Stimulated activated CD4-positive, alpha-beta T cell treated with anti-CD3 and anti-CD28 coated beads, Interleukin-2, amount 100 ng/mL, for 24 hours (primary cell): ENCODE data around the gene KLK1.
"Not testable (repeated sequence)": the region's sequence is repeated elsewhere in the genome, so short reads cannot be mapped to it uniquely, and the experiment has no call there.

Experiments used
- DNase-seq, 2 donors: peaks; one replicate each; pipeline ENCODE4 v3.0.0-alpha.2; 2020

KLK1 gene

DNA sequence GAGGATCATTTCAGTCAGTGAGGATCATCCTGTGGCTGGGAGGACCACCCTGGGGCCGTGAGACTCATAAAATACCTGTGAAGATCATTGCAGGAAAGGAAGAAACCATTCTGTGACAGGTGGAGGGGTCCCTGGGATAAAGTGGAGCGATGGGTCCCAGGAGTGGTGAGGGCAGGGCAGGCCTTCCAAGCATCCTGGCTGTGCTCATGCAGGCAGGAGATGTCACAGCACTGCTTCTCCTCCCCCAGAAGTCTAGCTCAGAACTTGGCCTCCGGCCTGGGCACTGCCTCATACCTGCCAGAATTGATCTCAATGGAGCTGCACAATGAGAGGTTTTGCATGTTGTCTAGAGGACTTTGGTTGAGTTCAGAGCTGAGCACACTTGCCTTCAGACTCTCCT, 11.1 kb downstream of the KLK1 start:
- DNase-seq, result no peak

DNA sequence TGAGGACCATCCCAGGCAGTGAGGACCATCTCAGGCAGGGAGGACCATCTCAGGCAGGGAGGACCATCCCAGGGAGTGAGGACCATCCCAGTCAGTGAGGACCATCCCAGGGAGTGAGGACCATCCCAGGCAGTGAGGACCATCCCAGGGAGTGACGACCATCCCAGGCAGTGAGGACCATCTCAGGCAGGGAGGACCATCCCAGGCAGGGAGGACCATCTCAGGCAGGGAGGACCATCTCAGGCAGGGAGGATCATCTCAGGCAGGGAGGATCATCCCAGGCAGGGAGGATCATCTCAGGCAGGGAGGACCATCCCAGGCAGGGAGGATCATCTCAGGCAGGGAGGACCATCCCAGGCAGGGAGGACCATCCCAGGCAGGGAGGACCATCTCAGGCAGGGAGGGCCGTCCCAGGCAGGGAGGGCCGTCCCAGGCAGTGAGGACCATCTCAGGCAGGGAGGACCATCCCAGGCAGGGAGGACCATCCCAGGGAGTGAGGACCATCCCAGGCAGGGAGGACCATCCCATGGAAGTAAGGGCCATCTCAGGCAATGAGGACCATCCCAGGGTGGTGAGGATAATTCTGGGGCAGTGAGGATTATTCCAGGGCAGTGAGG, 11.9 kb downstream of the KLK1 start:
- DNase-seq, result not testable (repeated sequence)

DNA sequence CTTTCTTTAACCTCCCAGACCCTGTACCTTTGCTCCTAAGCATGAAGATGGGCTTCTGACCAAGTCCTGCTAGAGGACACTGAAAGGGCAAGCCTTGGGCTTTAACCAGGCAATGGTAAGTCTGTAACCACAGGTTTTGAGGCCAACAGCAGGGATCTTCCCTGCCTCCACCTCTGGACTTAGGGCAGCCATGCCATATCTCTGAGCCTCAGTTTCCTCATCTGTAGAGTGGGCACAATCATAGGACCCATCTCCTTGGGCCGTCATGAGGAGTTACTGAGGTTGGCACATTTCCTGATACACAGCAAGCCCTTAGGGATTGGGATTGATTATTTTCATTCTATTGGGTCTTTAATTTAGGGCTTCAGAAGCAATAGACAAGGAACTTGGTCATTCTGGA, 14.7 kb downstream of the KLK1 start:
- no peak for DNase-seq

DNA sequence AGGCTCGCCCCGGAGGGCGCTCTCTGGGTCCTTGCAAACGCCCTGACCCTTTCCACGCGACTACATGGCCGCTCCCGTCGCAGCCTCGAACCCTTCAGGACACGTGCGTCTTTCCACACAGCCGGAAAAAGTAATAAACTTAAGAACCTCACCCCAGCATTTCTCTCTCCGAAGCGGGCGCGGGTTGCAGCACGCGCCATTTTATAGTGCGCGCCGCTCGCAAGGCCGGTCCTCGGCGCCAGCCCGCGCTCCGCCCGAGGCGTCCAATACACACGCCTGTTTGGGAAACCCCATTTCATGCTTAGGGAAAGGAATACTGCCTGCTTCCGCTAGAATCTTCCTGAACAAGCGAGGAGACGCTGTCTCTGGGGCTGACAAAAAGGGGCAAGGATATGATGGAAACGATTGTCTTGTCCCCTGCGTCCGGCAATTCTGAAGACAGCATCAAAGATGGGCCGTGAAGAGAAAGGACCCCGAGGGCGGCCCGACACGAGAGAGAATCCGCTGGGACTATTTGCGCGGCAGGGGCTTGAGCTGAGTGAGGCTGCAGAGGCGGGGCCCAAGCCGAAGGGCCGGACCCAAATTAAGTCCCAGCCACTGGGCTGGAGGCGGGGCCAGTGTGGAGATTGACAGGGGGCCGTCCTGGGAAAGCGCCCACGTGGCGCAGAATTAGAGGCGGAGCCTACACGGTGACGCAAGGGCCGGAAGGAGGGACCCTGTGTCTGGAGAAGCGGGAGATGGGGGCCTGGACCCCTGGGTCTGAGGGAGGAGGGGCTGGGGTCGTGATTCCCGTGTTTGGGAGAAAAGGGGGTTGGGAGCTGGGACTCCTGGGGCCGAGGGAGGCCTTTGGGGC, 18.9 kb downstream of the KLK1 start:
- peak; percentile 99 for DNase-seq

DNA sequence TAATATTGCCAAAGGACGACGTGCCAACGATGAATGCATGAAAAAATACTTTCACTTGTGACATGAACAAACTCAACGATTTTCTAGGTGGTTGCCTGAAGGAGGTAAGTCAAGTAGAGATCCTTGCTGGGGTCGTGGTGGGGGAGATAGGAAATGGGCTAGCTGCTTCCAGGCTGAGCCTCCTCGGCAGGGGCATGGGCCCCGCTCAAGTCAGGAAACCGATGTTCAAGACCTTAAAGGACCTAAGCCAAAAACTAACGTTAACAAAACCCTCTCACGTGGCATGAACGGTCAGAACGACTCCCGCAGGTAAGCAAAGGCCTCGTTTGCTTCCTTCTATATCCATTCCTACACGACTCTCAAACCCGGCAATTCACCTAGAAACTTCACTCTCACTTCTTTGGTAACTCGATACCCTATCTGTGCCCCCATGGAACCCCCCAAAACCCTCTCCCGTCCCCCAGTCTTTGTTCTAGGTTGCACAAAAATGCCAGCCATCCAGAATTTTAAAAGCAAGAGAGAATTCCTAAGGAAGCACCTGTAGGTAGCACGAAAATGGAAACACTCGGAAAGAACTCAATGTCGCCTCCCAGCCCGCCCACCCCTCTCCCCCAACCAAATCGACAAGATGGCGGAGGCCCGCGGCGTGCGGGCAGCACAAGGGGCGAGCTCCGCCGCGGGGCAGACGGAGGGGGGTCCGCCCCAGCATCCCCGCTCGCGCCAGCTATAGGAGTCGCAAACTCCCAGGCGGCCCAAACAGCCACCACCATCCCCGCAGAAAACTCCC, 19.8 kb downstream of the KLK1 start:
- peak; percentile 57 to 66 for DNase-seq

DNA sequence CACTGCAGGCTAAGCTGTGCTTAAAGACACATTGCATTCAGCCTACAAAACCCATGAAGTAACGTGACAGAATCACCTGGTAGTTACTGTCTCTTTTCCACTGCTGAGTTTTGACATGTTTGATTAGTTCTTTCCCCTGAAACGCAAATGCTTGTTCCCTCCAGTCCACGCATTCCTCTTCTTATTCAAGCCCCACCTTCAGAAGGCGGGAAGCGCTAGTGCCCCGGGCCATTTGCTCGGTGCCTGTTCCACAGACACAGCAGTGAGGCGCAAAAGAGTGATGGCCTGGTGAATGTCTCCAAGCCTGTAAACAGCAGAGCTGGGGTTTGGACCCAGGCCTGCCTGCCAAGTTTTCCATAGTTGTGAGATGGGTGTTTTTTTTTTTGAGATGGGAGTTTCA, 22.5 kb downstream of the KLK1 start:
- no peak for DNase-seq

DNA sequence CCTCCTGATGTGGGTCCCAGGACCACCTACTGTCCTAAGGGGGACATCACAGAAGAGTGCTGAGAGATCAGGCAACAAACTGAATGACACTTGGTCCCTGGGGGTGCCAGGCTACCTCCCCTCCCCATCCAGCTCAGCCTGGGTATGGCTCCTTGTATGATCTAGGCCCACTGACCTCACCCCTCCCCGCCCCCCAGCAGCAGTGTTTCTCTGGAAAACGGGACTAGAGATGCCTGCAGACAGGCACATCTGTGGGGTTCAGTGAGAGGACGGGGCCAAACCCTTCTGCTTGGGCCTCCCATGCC, 24.1 kb downstream of the KLK1 start:
- DNase-seq, result no peak

DNA sequence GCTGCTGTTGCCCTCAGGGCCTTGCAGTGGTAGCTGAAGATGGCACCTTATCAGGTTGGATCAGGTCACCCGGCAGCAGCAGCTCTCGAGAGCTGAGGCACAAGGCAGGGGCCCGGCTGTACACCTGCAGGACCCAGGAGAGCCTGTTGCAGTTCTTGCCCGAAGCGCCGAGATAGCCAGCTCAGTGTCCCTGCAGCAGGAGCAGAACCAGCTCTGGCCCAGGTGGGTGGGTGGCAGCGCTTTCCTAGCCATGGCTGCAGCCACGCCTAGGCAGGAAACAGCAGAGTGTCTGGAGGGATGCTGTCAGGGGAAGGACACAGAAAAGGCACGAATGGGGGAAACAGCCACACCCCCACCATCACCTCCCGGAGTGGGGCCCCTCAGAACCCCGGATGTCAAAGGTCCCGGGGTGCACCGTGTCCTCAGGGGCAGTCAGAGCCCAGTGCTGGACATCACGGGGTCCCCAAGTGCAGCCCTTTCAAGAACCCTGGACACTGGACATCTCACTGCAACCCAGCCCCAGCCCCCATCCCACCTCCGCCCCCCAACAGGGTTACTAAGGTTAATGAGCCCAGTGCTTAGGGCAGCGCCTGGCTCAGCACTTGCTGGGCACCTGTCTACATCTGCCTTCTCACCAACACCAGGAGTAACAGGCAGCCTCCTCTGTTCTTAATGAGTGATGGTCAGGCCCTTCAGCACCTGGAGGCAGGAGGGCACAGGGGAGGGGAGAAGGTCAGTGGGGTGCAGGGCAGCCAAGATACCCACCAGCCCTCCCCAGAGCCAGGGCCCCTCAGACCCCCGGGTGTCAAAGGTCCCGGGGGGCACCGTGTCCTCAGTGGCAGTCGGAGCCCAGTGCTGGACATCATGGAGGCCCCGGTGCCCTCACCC, 24.7 kb downstream of the KLK1 start:
- DNase-seq, result no peak

DNA sequence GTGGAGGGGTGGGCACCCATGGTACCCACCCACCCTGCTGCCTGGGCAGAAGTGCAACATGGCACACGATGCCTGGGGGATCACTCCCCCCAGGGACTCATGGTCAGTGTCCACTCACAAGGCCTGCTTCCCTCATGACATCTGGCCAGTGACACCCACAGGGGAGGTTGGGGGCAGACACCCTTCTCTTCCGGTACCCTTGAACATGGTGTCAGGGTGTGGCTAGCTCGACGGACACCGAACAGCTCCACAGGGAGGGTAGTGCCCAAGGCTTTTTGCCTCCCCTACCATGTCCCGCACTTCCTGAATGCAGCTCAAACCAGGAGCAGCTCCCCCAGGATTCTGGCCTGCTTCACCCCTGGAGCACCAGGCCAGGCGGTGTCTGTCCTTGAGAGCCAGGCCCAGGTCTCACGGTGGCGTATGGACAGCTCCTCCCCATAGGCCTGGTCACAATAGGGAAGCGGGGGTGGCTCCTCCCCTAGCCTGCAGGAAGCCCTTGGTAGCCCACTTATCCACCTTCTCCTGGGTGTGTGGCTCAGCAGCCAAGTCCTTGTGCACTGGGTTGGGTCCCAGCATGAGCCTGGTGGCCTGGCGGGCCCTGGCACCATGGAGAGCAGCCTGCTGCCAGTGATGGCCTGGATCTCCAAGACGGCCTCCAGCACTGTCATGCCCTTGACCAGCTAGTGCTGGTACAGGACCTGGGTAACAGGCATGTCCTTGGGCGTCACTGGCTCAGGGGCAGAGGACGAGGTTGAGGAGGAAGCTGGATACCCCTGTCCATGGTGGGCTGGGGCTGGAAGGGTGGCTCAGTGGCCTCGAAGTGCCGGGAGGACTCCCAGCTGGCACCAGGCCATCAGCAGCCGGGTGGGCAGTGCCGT, 25.6 kb downstream of the KLK1 start:
- DNase-seq, result no peak

DNA sequence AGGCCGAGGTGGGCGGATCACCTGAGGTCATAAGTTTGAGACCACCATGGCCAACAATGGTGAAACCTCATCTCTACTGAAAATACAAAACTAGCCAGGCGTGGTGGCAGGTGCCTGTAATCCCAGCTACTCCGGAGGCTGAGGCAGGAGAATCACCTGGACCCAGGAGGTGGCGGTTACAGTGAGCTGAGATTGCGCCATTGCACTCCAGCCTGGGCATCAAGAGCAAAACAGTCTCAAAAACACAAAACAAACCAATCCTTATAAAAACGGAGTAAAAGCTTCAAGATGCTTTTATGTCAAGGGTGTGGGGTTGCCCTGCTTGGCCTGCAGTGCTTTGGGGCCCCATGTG, 26.2 kb downstream of the KLK1 start:
- DNase-seq, result no peak

DNA sequence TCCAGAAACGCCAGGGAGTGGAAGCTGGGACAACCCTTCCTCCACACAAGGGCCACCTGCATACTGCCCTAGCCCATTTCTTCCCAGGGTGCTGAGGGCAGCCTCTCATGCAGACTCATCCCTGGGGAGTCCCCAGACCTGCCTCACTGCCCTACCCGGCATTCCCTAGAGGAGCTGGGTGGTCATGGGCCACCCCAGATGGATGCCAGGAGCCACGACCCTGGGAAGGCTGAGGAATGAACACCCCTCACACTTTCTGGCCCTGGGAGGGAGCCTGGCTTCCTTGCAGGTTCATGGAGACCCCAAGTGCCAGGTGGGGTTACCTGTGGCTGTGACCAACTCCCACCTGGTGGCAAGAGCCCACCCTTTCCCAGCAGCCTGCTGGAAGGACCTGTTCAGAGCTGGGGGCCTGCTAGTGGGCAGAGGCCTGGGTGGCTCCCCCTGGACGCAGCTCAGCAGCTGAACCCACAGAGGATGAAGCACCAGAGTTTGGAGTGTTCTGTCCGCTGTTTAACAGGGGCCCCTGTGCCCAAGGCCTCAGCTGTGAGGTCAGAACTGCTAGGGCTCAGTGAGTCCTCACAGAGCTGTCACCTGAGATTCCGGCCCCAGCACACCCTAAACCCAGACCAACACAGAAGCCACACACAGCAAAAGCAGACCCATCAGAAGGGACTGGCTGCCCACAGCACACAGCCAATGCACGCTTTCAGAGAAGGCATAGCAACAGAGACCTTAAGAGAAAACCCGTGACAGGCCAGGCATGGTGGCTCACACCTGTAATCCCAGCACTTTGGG, 26.8 kb downstream of the KLK1 start:
- DNase-seq, result peak in 1 of 2 donors; percentile 21

DNA sequence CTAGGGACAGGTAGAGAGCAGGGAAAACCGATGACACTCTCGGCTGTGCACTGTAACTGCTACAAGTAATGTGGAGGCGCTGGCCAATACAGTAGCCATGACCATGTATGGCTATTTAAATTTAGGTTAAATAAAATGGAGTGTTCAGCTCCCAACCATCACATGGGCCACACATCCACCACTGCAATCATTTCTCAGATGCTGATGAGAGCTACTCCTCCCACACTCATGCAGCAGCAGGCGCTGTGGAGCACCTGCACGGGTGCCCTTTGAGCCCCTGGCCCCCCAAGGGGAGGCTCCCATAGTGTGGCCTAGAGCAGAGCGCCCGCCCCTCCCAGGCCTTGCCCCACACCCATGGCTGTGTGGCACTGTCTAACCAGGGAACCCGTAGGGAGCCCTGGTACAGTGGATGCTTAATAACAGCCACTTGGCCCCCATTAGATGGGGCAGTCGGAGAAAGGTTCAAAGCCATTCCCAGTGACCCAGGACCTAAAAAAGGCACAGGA, 27.4 kb downstream of the KLK1 start:
- peak in 1 of 2 donors; percentile 39 for DNase-seq

DNA sequence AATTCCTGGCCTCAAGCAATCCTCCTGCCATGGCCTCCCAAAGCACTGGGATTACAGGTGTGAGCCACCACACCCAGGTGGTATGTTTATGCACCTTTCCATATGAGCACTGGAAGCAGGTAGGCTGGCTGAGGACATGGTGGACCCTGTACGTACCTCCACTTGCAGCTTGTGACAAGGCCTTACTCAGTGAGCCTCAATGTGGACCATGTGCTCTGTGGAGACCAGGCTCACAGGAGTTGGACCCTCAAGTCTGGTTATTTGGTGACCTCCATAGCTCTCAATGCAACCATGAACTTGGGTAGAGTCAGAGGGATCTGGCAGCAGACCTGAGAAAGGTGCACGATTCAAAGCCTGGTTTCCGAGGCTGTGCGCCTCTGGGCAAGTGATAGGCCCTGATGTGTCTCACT, 27.9 kb downstream of the KLK1 start:
- DNase-seq, result peak in 1 of 2 donors; percentile 38

DNA sequence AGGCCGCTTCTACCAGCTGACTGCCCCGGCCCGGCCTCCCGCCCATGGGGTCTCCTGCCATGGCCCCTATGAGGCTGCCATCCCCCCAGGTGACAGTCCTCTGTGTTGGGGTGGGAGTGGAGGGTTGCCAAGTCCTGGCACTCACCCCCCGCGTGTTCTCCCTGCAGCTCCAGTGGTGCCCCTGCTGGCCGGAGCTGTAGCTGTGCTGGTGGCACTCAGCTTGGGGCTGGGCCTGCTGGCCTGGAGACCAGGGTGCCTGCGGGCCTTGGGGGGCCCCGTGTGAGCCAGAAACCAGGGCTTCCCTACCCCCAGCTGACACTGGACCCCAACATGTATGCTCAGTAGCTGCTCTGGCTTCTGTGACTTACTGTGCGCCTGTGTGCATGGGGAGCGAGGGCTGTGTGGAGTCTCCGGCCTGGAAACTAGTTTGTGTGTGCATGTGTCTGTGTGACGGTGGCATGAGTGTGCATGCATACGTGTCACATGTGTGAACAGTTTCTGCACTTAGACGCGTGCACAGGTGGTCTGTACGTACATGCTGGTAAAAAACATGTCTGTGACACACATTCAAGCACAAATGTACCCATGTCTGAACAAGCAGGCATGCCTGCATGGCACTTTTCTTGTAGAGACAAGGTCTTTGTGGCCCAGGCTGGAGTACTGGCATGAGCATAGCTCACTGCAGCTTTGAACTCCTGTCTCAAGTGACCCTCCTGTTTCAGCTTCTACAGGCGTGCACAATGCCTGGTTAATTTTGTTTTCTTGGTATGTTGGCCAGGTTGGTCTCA, 28.5 kb downstream of the KLK1 start:
- peak; percentile 41 to 70 for DNase-seq

DNA sequence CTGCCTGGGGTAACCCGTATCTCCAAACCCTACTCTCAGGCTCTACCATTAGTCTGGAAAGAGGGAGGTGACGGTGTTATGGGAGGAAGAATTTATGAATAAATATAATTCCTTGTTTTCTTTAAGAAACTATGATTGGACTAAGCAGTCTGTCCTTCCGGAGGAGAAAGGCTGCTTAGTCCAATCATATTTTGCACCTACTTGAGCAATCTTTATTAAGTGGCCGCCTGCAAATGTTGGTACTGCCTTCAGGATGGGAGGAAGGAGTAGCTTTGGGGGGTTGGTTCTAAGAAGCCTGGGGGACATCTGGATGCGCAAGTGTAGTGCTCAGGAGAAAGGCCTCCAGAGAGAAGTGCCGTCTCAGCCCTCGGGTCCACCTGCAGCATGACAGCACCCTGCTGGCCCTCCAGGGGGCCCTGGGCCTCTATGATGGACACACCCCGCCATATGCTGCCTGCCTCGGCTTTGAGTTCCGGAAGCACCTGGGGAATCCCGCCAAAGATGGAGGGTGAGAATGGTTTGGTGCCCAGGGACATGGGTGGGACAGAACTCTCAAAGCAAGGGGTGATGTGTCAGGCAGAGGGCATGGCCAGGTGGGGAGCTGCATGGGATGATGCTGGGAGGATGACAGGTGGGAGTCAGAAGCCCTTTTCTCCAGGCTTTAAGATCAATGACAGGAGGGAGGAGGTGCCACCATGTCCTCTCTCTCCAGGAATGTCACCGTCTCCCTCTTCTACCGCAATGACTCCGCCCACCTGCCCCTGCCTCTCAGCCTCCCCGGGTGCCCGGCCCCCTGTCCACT, 29.3 kb downstream of the KLK1 start:
- peak; percentile 49 to 63 for DNase-seq

DNA sequence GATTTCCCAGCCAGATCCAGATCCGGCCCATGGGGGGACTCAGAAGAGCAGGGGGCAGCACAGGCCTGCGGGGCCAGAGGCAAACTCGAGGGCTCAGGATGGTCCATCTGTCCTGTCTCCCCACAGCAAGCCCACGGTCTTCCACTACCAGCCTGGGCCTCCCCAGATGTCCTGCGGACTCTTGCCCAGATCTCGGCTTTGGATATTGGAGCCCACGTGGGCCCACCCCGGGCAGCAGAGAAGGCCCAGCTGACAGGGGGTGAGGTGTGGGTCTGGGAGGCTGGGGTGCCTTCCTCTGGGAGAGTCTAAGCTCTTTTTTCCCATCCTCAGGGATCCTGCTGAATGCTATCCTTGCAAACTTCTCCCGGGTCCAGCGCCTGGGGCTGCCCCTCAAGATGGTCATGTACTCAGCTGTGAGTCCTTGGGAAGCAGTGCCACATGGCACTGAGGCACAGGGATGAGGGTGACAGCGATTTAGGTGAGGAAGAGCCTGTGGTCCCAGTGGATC, 30.0 kb downstream of the KLK1 start:
- peak in 1 of 2 donors; percentile 32 for DNase-seq

DNA sequence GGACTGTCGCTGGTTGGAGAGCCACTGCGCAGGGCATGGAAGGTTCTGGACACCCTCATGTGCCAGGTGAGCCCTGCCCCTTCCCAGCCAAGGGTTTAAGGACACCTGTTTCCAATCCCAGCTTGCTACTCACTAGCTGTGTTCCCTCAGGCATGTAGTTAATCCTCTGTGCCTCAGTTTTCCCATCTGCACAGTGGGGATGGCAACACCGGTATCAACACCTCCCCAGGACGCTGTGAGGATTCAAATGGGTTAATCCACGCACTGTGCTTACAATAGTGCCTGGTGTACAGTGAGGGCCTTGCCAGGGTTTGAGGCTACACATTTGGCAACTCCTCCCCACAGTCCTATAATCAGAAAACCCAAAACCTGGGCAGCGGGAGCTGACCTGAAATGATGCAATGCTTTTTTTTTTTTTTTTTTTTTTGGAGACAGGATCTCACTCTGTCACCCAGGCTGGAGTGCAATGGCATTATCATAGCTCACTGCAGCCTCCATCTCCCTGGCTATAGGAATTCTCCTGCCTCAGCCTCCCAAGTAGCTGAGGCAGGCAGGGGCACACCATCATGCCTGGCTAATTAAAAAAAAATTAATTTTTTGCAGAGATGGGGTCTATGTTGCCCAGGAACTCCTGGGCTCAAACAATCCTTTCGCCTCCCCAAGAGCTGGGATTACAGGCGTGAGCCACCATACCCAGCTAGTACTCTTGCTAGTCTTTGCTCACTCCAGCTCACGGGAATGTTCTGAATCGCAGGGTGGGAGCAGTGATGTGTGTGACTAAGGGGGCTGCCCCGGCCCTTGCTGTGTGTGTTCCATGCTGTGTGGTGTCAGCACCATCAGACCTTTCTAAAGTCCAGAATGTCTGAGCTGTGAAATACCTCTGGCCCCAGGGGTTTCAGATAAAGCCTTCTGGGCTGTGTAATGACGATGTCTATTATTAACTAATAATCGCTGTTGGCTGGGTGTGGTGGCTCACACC, 31.0 kb downstream of the KLK1 start:
- DNase-seq, result no peak
